ENCODE data around the gene CRABP2. TPM values are rescaled to one million over a fixed set of nuclear protein-coding genes. Genes with fewer than 3 reads are reported as not detected.

CRABP2 gene
- polyA plus RNA-seq, 1 experiment, result 12.8 TPM

- Histone ChIP-seq H3K4me3 (ENCODE audit: low read depth, low read length) (no peak overlapping the region), H3K27ac (ENCODE audit: low read depth, low read length) (no peak overlapping the region)
- POLR2A ChIA-PET, result no interaction called here
These were observed 4.4 kb downstream of the CRABP2 start for GRCh38 chr1:156700736-156701531.

GRCh38 chr1:156698995-156699394, 6.4 kb downstream of the CRABP2 start:
- Histone ChIP-seq H3K9me3 (ENCODE audit: control insufficient read depth, insufficient read depth, low read length) (peaks cover 3% of the 10 kb centered on the region; the same call in 1 of the 2 replicates), H3K4me3 (ENCODE audit: low read depth, low read length) (no peak overlapping the region), H3K27ac (ENCODE audit: low read depth, low read length) (no peak overlapping the region), H3K27me3 (ENCODE audit: control insufficient read depth, insufficient read depth, low read length) (no peaks in the 10 kb centered on the region)
- no peak for DNase-seq (ENCODE audit: low read depth, low spot score)
- ChIA-PET POLR2A (no interaction called here), CTCF (interaction anchor here (0.7 to 6.4 kb wide), 2 partner anchors 9 to 21 kb away, joined by 4 to 83 read pairs; no protein-coding TSS in a partner anchor)
- no peak for TF ChIP-seq CTCF (IDR thresholded peaks at IDR 0.05; ENCODE audit: low read depth, low read length)

More at GRCh38 chr1:156700736-156701531, 4.4 kb downstream of the CRABP2 start:
- no peak for DNase-seq (ENCODE audit: low read depth, low spot score)
- CTCF ChIA-PET, result interaction anchor here (0.6 to 6.4 kb wide), 5 partner anchors 11 to 70 kb away, joined by 3 to 83 read pairs (median 10); no protein-coding TSS in a partner anchor
- TF ChIP-seq CTCF (IDR thresholded peaks at IDR 0.05; ENCODE audit: low read depth, low read length), result no peak
- Histone ChIP-seq H3K27me3 (ENCODE audit: control insufficient read depth, insufficient read depth, low read length) (no peaks in the 10 kb centered on the region), H3K9me3 (ENCODE audit: control insufficient read depth, insufficient read depth, low read length) (peaks cover 3% of the 10 kb centered on the region; the same call in 1 of the 2 replicates)

- DNase-seq (ENCODE audit: low read depth, low spot score), result no peak
- Histone ChIP-seq H3K27me3 (ENCODE audit: control insufficient read depth, insufficient read depth, low read length) (no peaks in the 10 kb centered on the region), H3K9me3 (ENCODE audit: control insufficient read depth, insufficient read depth, low read length) (peaks cover 3% of the 10 kb centered on the region; the same call in 1 of the 2 replicates), H3K4me3 (ENCODE audit: low read depth, low read length) (no peak overlapping the region), H3K27ac (ENCODE audit: low read depth, low read length) (no peak overlapping the region)
- TF ChIP-seq CTCF (IDR thresholded peaks at IDR 0.05; ENCODE audit: low read depth, low read length), result no peak
- POLR2A ChIA-PET, result no interaction called here
- CTCF ChIA-PET, result interaction anchor here (2.8 to 6.4 kb wide), 2 partner anchors 7 to 9 kb away, joined by 13 to 83 read pairs; partner anchors contain the start of gene CRABP2
These were observed 7.9 kb downstream of the CRABP2 start for GRCh38 chr1:156697481-156697880.

- H3K27ac ChIP-seq (ENCODE audit: low read depth, low read length), result no peak overlapping the region
- H3K27me3 ChIP-seq (ENCODE audit: control insufficient read depth, insufficient read depth, low read length), result no peaks in the 10 kb centered on the region
- no peak for TF ChIP-seq CTCF (IDR thresholded peaks at IDR 0.05; ENCODE audit: low read depth, low read length)
- H3K9me3 ChIP-seq (ENCODE audit: control insufficient read depth, insufficient read depth, low read length), result peaks cover 3% of the 10 kb centered on the region; the same call in 1 of the 2 replicates
- ChIA-PET POLR2A (no interaction called here), CTCF (interaction anchor here (2.8 to 13.6 kb wide), 2 partner anchors 9 to 27 kb away, joined by 13 to 616 read pairs; partner anchors contain the start of genes CRABP2, ISG20L2 and METTL25B)
- no peak overlapping the region for H3K4me3 ChIP-seq (ENCODE audit: low read depth, low read length)
- DNase-seq (ENCODE audit: low read depth, low spot score), result no peak
These were observed 8.6 kb downstream of the CRABP2 start for GRCh38 chr1:156696755-156697154.

- H3K27ac ChIP-seq (ENCODE audit: low read depth, low read length), result no peak overlapping the region
- H3K27me3 ChIP-seq (ENCODE audit: control insufficient read depth, insufficient read depth, low read length), result no peaks in the 10 kb centered on the region
- no peaks in the 10 kb centered on the region for H3K9me3 ChIP-seq (ENCODE audit: control insufficient read depth, insufficient read depth, low read length)
- H3K4me3 ChIP-seq (ENCODE audit: low read depth, low read length), result no peak overlapping the region
- CTCF ChIA-PET, result interaction anchor here (0.6 to 13.6 kb wide), 5 partner anchors 12 to 218 kb away, joined by 3 to 616 read pairs (median 3); partner anchors contain the start of genes CRABP2, ISG20L2 and METTL25B
- POLR2A ChIA-PET, result interaction anchor here (0.6 to 2.0 kb wide), 2 partner anchors 12 to 18 kb away, joined by 4 to 8 read pairs; no protein-coding TSS in a partner anchor
- DNase-seq (ENCODE audit: low read depth, low spot score), result no peak
- TF ChIP-seq CTCF (IDR thresholded peaks at IDR 0.05; ENCODE audit: low read depth, low read length), result no peak
These were observed 10.8 kb downstream of the CRABP2 start for GRCh38 chr1:156694690-156694962.
